Gastrocnemius medialis (tissue), 4 donors: ENCODE results near the gene TRPC4. TPM values are rescaled to one million over a fixed set of nuclear protein-coding genes. Genes with fewer than 3 reads are reported as not detected.

ENCODE experiments used
- ATAC-seq, 2 donors: fragments of 150-250 bp; one replicate each; pipeline ENCODE4 v1.9.1; 2016
- DNase-seq, 2 donors: peaks; one replicate each; pipeline ENCODE4 v3.0.0-alpha.2; 2019
- H3K27ac ChIP-seq, 4 donors: fragments of 200-600 bp; sonication (generic); 1 replicate in 1 of 4; 2 replicates in 3 of 4; pipeline ENCODE4 v1.5.1; 2016 to 2018; ENCODE audit warnings: mild to moderate bottlenecking in 2 of 4, moderate library complexity in 1 of 4
- H3K27me3 ChIP-seq, 3 donors: fragments of 200-600 bp; sonication (generic) in 2 of 3; 1 replicate in 1 of 3; 2 replicates in 2 of 3; pipeline versions ENCODE4 v1.5.1 to v1.6.0; 2016 to 2019; ENCODE audit warnings: mild to moderate bottlenecking in 1 of 3, moderate library complexity in 1 of 3
- H3K36me3 ChIP-seq, 2 donors: fragments of 200-600 bp; sonication (generic) in 1 of 2; one replicate each; pipeline ENCODE4 v1.5.1; 2017 to 2018
- H3K4me1 ChIP-seq, 2 donors: fragments of 200-600 bp; sonication (generic) in 1 of 2; one replicate each; pipeline ENCODE4 v1.5.1; 2016 to 2017; ENCODE audit warnings: mild to moderate bottlenecking in 2 of 2
- H3K4me3 ChIP-seq, 4 donors: fragments of 200-600 bp; sonication (generic) in 3 of 4; 1 replicate in 1 of 4; 2 replicates in 3 of 4; pipeline ENCODE4 v1.5.1; 2016 to 2019; ENCODE audit warnings: mild to moderate bottlenecking in 2 of 4
- H3K9me3 ChIP-seq, 3 donors: fragments of 200-600 bp; sonication (generic) in 2 of 3; 1 replicate in 1 of 3; 2 replicates in 2 of 3; pipeline ENCODE4 v1.5.1; 2016 to 2019
- CTCF ChIP-seq, 5 experiments: fragments of 450-650 bp in 3 of 5; fragments of 200-600 bp in 2 of 5; sonication (generic) in 2 of 5; IDR thresholded peaks in 4 of 5; conservative IDR thresholded peaks in 1 of 5; 1 replicate in 4 of 5; 2 replicates in 1 of 5; pipeline ENCODE4 v1.5.1; 2016 to 2019; ENCODE audit warnings: antibody characterized with exemption in 5 of 5, mild to moderate bottlenecking in 3 of 5, moderate library complexity in 3 of 5
- POLR2A ChIP-seq, 2 donors: fragments of 450-650 bp; IDR thresholded peaks; one replicate each; pipeline ENCODE4 v1.6.1; 2017; ENCODE audit warnings: antibody characterized with exemption in 2 of 2, mild to moderate bottlenecking in 2 of 2, moderate library complexity in 2 of 2
- in situ Hi-C, 4 donors: fragments of 200-750 bp; cut with MboI; loops; one replicate each; pipeline versions ENCODE4 v1.15.0 to v1.8.0; 2017; ENCODE audit warnings: low sequenced_read_pairs in 4 of 4
- intact Hi-C: fragments of 100-400 bp; cut with DNase I; formaldehyde crosslinking; loops from one replicate; pipeline ENCODE4 v1.15.1; 2023; ENCODE audit warnings: low total_unique reads
- total RNA-seq, 4 donors: library from RNA; depleted of rRNA; stranded (reverse); fragments of >200 nt; gene quantifications; one replicate each; pipeline versions ENCODE4 v1.1.0 to v1.2.3, GENCODE V29; 2016

The TRPC4 gene
- total RNA-seq, 4 donors from 2014 or later = 0.20 to 0.75 (median 0.27) TPM; not detected in 1

- in situ Hi-C loops = no loop called here
- H3K27ac ChIP-seq = no peak overlapping the region
- H3K4me3 ChIP-seq = no peak overlapping the region
- H3K36me3 ChIP-seq = no peaks in the 10 kb centered on the region
- no peak for DNase-seq
- ATAC-seq = no peak
- H3K27me3 ChIP-seq = no peaks in the 10 kb centered on the region
- H3K4me1 ChIP-seq = no peaks in the 10 kb centered on the region
- H3K9me3 ChIP-seq = no peaks in the 10 kb centered on the region
- TF ChIP-seq CTCF (IDR thresholded peaks at IDR 0.05 in 4 of 5, conservative IDR thresholded peaks at IDR 0.05 in 1 of 5) (no peak), POLR2A (IDR thresholded peaks at IDR 0.05) (no peak)
- intact Hi-C loops = no loop called here
Measured at GRCh38 chr13:37656247-37656940, 213.2 kb downstream of the TRPC4 start.

- no peak for ATAC-seq
- DNase-seq = no peak
- Histone ChIP-seq H3K4me1 (no peaks in the 10 kb centered on the region), H3K27ac (no peak overlapping the region), H3K9me3 (no peaks in the 10 kb centered on the region), H3K36me3 (no peaks in the 10 kb centered on the region), H3K4me3 (no peak overlapping the region), H3K27me3 (no peaks in the 10 kb centered on the region)
- intact Hi-C loops = no loop called here
- in situ Hi-C loops = no loop called here
- no peak for TF ChIP-seq CTCF (IDR thresholded peaks at IDR 0.05 in 4 of 5, conservative IDR thresholded peaks at IDR 0.05 in 1 of 5)
- no peak for TF ChIP-seq POLR2A (IDR thresholded peaks at IDR 0.05)
Measured at GRCh38 chr13:37652596-37652995, 217.0 kb downstream of the TRPC4 start.

- DNase-seq (no peak), ATAC-seq (no peak)
- Histone ChIP-seq H3K4me3 (no peak overlapping the region), H3K4me1 (no peaks in the 10 kb centered on the region), H3K27me3 (no peaks in the 10 kb centered on the region), H3K36me3 (no peaks in the 10 kb centered on the region), H3K9me3 (no peaks in the 10 kb centered on the region), H3K27ac (no peak overlapping the region)
- intact Hi-C loops = no loop called here
- in situ Hi-C loops = no loop called here
- TF ChIP-seq CTCF (IDR thresholded peaks at IDR 0.05 in 4 of 5, conservative IDR thresholded peaks at IDR 0.05 in 1 of 5) = no peak
- no peak for TF ChIP-seq POLR2A (IDR thresholded peaks at IDR 0.05)
Measured at GRCh38 chr13:37651891-37652290, 217.7 kb downstream of the TRPC4 start.

GRCh38 chr13:37648609-37649008 is 221.0 kb downstream of the TRPC4 start:
- TF ChIP-seq CTCF (IDR thresholded peaks at IDR 0.05 in 4 of 5, conservative IDR thresholded peaks at IDR 0.05 in 1 of 5) = no peak
- no peak for TF ChIP-seq POLR2A (IDR thresholded peaks at IDR 0.05)
- no peaks in the 10 kb centered on the region for H3K9me3 ChIP-seq
- H3K27me3 ChIP-seq = no peaks in the 10 kb centered on the region
- no peaks in the 10 kb centered on the region for H3K4me1 ChIP-seq
- ATAC-seq (no peak), DNase-seq (no peak)
- H3K36me3 ChIP-seq = no peaks in the 10 kb centered on the region
- in situ Hi-C loops = no loop called here
- H3K27ac ChIP-seq = no peak overlapping the region
- H3K4me3 ChIP-seq = no peak overlapping the region
- intact Hi-C loops = no loop called here
